Body of pancreas (tissue), 4 donors: ENCODE measurements around the gene PRSS16. TPM values are rescaled to one million over a fixed set of nuclear protein-coding genes. Genes with fewer than 3 reads are reported as not detected.

Experiments used
- ATAC-seq: fragments of 150-250 bp; one replicate; pipeline ENCODE4 v1.9.1; 2016
- DNase-seq, 4 donors: peaks; one replicate each; pipeline ENCODE4 v3.0.0-alpha.2; 2019
- H3K27ac ChIP-seq, 4 donors: fragments of 200-600 bp; sonication (generic); 1 replicate in 3 of 4; 2 replicates in 1 of 4; pipeline versions ENCODE4 v1.5.1 to v1.6.1; 2016 to 2019; ENCODE audit warnings: mild to moderate bottlenecking in 1 of 4, mixed read lengths in 1 of 4, moderate library complexity in 1 of 4
- H3K27me3 ChIP-seq, 2 donors: fragments of 200-600 bp; sonication (generic); one replicate each; pipeline ENCODE4 v1.6.0; 2016; ENCODE audit warnings: mild to moderate bottlenecking in 1 of 2
- H3K36me3 ChIP-seq, 2 donors: fragments of 200-600 bp; sonication (generic); replicated peaks in 1 of 2; 2 replicates each; pipeline ENCODE4 v1.5.1; 2016; ENCODE audit warnings: low read depth in 2 of 2; ENCODE audit not compliant: insufficient read depth in 1 of 2
- H3K4me1 ChIP-seq: fragments of 200-600 bp; sonication (generic); one replicate; pipeline ENCODE4 v1.6.0; 2016
- H3K4me3 ChIP-seq, 2 donors: fragments of 200-600 bp; sonication (generic); 1 replicate in 1 of 2; 2 replicates in 1 of 2; pipeline ENCODE4 v1.5.1; 2016 to 2019
- H3K9me3 ChIP-seq, 3 donors: fragments of 200-600 bp; sonication (generic); 1 replicate in 2 of 3; 2 replicates in 1 of 3; pipeline ENCODE4 v1.5.1; 2016
- CTCF ChIP-seq, 7 experiments: fragments of 450-650 bp in 4 of 7; fragments of 200-600 bp in 3 of 7; sonication (generic) in 3 of 7; IDR thresholded peaks; one replicate each; pipeline ENCODE4 v1.5.1; 2016 to 2019; ENCODE audit warnings: antibody characterized with exemption in 7 of 7
- POLR2A ChIP-seq, 3 donors: fragments of 450-650 bp; IDR thresholded peaks; one replicate each; pipeline ENCODE4 v1.6.1; 2016; ENCODE audit warnings: antibody characterized with exemption in 3 of 3, mild to moderate bottlenecking in 2 of 3
- WGBS, 2 donors: methylation state at CpG; one replicate each; pipeline ENCODE4 v1.1.5; 2017; 5-methylcytosine and 5-hydroxymethylcytosine counted together
- intact Hi-C: fragments of 100-400 bp; cut with DNase I; formaldehyde crosslinking; loops from one replicate; pipeline ENCODE4 v1.15.1; 2023
- total RNA-seq, 2 donors: library from RNA; depleted of rRNA; stranded (reverse); fragments of >200 nt; gene quantifications; one replicate each; pipeline ENCODE4 v1.1.0, GENCODE V29; 2016

Gene PRSS16
- 10 to 100 TPM; 10.9 to 43.8 TPM for total RNA-seq

DNA sequence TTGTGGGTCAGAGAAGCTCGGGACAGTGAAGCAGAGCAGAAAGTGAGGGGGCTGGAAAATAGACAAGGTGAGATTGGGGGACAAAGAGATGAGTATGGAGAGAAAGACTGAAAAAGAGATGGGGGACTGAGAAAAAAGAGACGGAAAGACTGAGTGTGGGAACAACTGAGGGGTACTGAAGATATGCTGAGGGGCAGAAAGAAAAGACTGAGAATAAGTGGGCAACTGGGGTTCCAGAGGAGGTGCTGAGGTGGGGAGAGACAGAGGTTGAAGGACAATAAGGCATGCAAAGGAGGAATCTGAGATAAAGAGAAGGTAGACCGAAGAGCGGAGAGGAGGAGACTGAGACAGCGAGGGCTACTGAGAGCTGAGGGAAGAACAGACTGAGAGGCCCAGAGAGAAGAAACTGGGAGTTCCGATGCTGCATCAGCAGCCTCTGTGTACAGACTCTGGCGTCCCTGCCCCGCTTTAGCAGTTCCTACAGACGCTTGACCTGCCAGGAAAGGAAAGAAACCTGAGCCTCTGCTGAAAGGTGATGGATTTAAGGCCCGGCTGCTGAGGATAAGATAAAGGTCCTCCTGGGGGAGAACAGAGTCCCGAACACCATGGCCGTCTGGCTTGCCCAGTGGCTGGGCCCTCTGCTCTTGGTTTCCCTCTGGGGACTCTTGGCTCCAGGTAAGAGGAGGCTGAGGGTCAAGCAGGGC lies at the start of gene PRSS16:
PRSS16 (plus strand) TSS at position 569 of the 704 bp plus-strand sequence; CDS start at position 606, 37 bp downstream.
- Histone ChIP-seq H3K4me3 (no peak within 1 kb of the TSS), H3K9me3 (no peaks in the 10 kb centered on the region), H3K27ac (no peak within 1 kb of the TSS), H3K36me3 (no peaks in the 10 kb centered on the region), H3K4me1 (peaks cover 10% of the 10 kb centered on the region), H3K27me3 (peaks cover 0 to 7% of the 10 kb centered on the region in 2 donors)
- 54 to 60% methylated on average over 10 to 12 of the region's 12 CpGs for WGBS, 2 donors
- intact Hi-C loops: no loop called here
- no peak for DNase-seq
- no peak for TF ChIP-seq POLR2A (IDR thresholded peaks at IDR 0.05)
- TF ChIP-seq CTCF (IDR thresholded peaks at IDR 0.05): no peak
- no peak for ATAC-seq

DNA sequence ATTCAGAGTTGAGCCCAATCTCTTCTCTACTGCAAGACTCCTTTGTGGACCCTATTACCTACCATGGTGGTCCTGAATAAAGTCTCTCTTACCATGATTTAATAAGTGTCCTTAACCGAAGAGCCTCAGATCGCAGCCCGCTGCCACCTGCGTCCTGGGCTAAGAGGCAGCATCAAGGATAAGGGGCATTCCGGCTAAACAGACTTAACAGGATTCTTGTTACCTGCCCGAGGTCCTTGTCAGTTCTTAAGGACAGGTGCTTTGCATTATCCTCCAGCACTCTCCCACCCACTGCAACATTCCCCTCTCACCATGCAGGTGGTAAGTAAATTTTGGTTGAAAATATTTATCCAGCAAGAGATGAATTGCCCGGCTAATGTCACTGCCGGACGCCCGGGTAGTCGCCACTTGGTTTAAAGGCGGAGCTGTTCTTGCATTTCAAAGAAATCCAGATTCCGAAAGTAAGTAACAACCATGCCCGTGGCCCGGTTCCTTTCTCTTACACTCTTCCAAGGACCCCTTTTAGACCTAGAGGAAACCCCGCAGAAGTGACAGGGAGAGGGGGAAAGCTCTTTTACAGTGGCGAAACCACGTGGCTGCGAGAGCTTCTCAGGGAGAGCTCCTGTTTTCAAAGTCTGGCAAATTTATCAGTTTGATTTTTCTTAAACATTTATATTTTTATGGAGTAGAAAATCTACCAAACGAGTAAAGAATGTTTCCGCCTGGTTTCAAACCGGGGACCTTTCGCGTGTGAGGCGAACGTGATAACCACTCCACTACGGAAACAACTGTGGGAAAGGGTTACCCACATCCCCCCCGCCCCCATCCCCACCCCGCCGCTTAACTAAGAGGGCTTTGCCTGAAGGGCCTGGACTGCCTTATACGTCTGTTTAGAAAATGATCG lies 41.9 kb upstream of the PRSS16 start:
- 15 to 23% methylated on average over 32 of the region's 32 CpGs for WGBS, 2 donors
- Histone ChIP-seq H3K27ac (no peak overlapping the region), H3K4me1 (no peaks in the 10 kb centered on the region), H3K36me3 (no peaks in the 10 kb centered on the region), H3K9me3 (no peaks in the 10 kb centered on the region), H3K27me3 (peaks cover 0 to 10% of the 10 kb centered on the region in 2 donors), H3K4me3 (no peak overlapping the region)
- TF ChIP-seq POLR2A (IDR thresholded peaks at IDR 0.05): no peak
- no peak for TF ChIP-seq CTCF (IDR thresholded peaks at IDR 0.05)
- intact Hi-C loops: no loop called here
- DNase-seq: no peak
- ATAC-seq: no peak

DNA sequence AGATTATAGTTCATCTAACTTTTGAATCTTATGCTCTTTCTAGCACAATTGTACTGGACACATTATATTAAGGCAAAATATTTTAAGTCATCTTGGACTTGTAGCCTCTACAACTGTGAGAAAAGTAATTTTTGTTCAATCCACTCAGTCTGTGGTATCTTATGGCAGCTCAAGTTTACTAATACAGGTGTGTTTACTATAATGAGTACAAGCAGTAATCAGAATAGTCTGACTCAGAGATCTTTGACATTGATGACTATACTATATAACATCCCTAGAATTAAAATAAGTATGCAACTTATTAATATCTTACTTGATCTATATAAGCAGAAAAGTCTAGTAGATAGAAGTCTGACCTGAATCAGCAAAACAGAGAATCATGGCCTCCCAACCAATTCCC lies 40.7 kb upstream of the PRSS16 start:
- no peaks in the 10 kb centered on the region for H3K4me1 ChIP-seq
- DNase-seq (no peak), ATAC-seq (no peak)
- intact Hi-C loops: no loop called here
- no peak overlapping the region for H3K27ac ChIP-seq
- TF ChIP-seq POLR2A (IDR thresholded peaks at IDR 0.05) (no peak), CTCF (IDR thresholded peaks at IDR 0.05) (no peak)
- no peaks in the 10 kb centered on the region for H3K9me3 ChIP-seq
- H3K27me3 ChIP-seq: peaks cover 0 to 10% of the 10 kb centered on the region in 2 donors
- H3K4me3 ChIP-seq: no peak overlapping the region
- H3K36me3 ChIP-seq: no peaks in the 10 kb centered on the region

GRCh38 chr6:27208042-27208441 lies 39.5 kb upstream of the PRSS16 start:
- H3K27me3 ChIP-seq: peaks cover 0 to 17% of the 10 kb centered on the region in 2 donors

More at GRCh38 chr6:27208042-27208441, 39.5 kb upstream of the PRSS16 start:
- Histone ChIP-seq H3K4me1 (no peaks in the 10 kb centered on the region), H3K9me3 (no peaks in the 10 kb centered on the region), H3K27ac (no peak overlapping the region), H3K4me3 (no peak overlapping the region), H3K36me3 (no peaks in the 10 kb centered on the region)
- DNase-seq: no peak
- TF ChIP-seq POLR2A (IDR thresholded peaks at IDR 0.05): no peak
- TF ChIP-seq CTCF (IDR thresholded peaks at IDR 0.05): no peak
- 86 to 88% methylated on average over 2 of the region's 2 CpGs for WGBS, 2 donors
- no peak for ATAC-seq
- intact Hi-C loops: no loop called here
